Effector memory CD8-positive, alpha-beta T cell (primary cell): ENCODE data around the gene SLC9A4.

Experiments used
- ATAC-seq: fragments of 150-1000 bp; cut with Tn5 transposase; replicated peaks from 2 replicates; pipeline ENCODE4 v1.10.0; 2021; ENCODE audit warnings: mild to moderate bottlenecking, moderate library complexity
- DNase-seq, 3 experiments: peaks; one replicate each; pipeline ENCODE4 v3.0.0; 2021
- H3K27ac Mint-ChIP-seq, 2 donors: one replicate each; pipeline ENCODE4 v1.8.0; 2022; ENCODE audit warnings: mild to moderate bottlenecking in 2 of 2, mixed read lengths in 2 of 2, moderate library complexity in 2 of 2
- H3K27me3 Mint-ChIP-seq, 2 donors: one replicate each; pipeline ENCODE4 v1.8.0; 2022; ENCODE audit warnings: mixed read lengths in 2 of 2
- H3K36me3 Mint-ChIP-seq: one replicate; pipeline ENCODE4 v1.8.0; 2022; ENCODE audit warnings: mild to moderate bottlenecking, moderate library complexity, mixed read lengths; ENCODE audit not compliant: insufficient read depth
- H3K4me1 Mint-ChIP-seq, 2 donors: one replicate each; pipeline ENCODE4 v1.8.0; 2022; ENCODE audit warnings: low read depth in 2 of 2, mixed read lengths in 2 of 2
- H3K4me3 Mint-ChIP-seq, 2 donors: one replicate each; pipeline ENCODE4 v1.8.0; 2022; ENCODE audit warnings: mild to moderate bottlenecking in 2 of 2, mixed read lengths in 2 of 2, moderate library complexity in 2 of 2
- H3K9me3 Mint-ChIP-seq, 2 donors: one replicate each; pipeline ENCODE4 v1.8.0; 2022; ENCODE audit warnings: mixed read lengths in 2 of 2
- total RNA-seq, 9 experiments: gene quantifications; one replicate each; lab custom pipeline; 2026; lab: John Stamatoyannopoulos, UW

SLC9A4 gene
- total RNA-seq, result 0 to 0.12 (median 0) reads per million in 9 experiments

- ATAC-seq (peak; percentile 63), DNase-seq (peak; percentile 45 to 54 (median 45))
- Mint-ChIP-seq H3K4me3 (no peak within 1 kb of the TSS), H3K27ac (no peak within 1 kb of the TSS), H3K4me1 (no peaks in the 10 kb centered on the region), H3K27me3 (peaks cover 34 to 51% of the 10 kb centered on the region in 2 donors), H3K9me3 (peaks cover 5 to 10% of the 10 kb centered on the region in 2 donors), H3K36me3 (no peaks in the 10 kb centered on the region)
Observed at GRCh38 chr2:102473020-102473419, at the start of gene SLC9A4. Gene SLC9A4 (plus strand): TSS chr2:102473226. CDS start chr2:102473760, 534 bp downstream.

GRCh38 chr2:102423368-102423767 is 49.7 kb upstream of the SLC9A4 start:
- ATAC-seq, result no peak
- DNase-seq, result no peak
- Mint-ChIP-seq H3K4me3 (peak overlapping the region; percentile 58 to 71), H3K36me3 (peaks cover 7% of the 10 kb centered on the region), H3K4me1 (peaks cover 60 to 72% of the 10 kb centered on the region in 2 donors), H3K9me3 (no peaks in the 10 kb centered on the region), H3K27me3 (no peaks in the 10 kb centered on the region), H3K27ac (peak overlapping the region; percentile 5 to 32)

GRCh38 chr2:102424754-102425153 is 48.3 kb upstream of the SLC9A4 start:
- H3K27me3 Mint-ChIP-seq, result no peaks in the 10 kb centered on the region
- no peak for DNase-seq
- H3K4me3 Mint-ChIP-seq, result peak overlapping the region; percentile 11 to 71
- no peaks in the 10 kb centered on the region for H3K9me3 Mint-ChIP-seq
- H3K27ac Mint-ChIP-seq, result peak overlapping the region; percentile 21 to 35
- H3K4me1 Mint-ChIP-seq, result peaks cover 60 to 64% of the 10 kb centered on the region in 2 donors
- ATAC-seq, result no peak
- H3K36me3 Mint-ChIP-seq, result peaks cover 12% of the 10 kb centered on the region

GRCh38 chr2:102425441-102426132 is 47.4 kb upstream of the SLC9A4 start:
- no peaks in the 10 kb centered on the region for H3K27me3 Mint-ChIP-seq
- peak; percentile 15 for ATAC-seq

DNA sequence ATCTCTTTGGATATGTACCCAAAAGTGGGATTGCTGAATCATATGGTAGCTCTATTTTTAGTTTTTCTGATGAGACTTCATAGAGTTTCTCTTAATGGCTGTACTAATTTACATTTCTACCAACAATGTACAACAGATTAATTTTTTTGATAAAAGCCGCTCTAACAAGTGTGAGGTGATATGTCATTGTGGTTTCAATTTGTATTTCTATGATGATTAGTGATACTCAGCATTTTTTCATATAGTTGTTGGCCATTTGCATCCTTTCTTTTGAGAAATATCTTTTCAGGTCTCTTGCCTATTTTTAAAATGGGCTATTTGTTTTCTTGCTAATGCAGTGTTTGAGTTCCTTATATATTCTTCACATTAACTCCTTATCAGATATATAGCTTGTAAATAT is 45.8 kb upstream of the SLC9A4 start:
- H3K4me1 Mint-ChIP-seq, result peaks cover 54 to 57% of the 10 kb centered on the region in 2 donors
- ATAC-seq (peak; percentile 52), DNase-seq (no peak)
- H3K4me3 Mint-ChIP-seq, result peak overlapping the region; percentile 34 to 36
- no peaks in the 10 kb centered on the region for H3K27me3 Mint-ChIP-seq
- peaks cover 15% of the 10 kb centered on the region for H3K36me3 Mint-ChIP-seq
- no peaks in the 10 kb centered on the region for H3K9me3 Mint-ChIP-seq
- peak overlapping the region; percentile 19 to 72 for H3K27ac Mint-ChIP-seq

More at GRCh38 chr2:102425441-102426132, 47.4 kb upstream of the SLC9A4 start:
- DNase-seq, result no peak
- H3K4me3 Mint-ChIP-seq, result peak overlapping the region in 1 of 2 donors; percentile 71
- peaks cover 62% of the 10 kb centered on the region in 2 donors for H3K4me1 Mint-ChIP-seq
- peaks cover 15% of the 10 kb centered on the region for H3K36me3 Mint-ChIP-seq
- no peaks in the 10 kb centered on the region for H3K9me3 Mint-ChIP-seq
- peak overlapping the region; percentile 21 to 35 for H3K27ac Mint-ChIP-seq

DNA sequence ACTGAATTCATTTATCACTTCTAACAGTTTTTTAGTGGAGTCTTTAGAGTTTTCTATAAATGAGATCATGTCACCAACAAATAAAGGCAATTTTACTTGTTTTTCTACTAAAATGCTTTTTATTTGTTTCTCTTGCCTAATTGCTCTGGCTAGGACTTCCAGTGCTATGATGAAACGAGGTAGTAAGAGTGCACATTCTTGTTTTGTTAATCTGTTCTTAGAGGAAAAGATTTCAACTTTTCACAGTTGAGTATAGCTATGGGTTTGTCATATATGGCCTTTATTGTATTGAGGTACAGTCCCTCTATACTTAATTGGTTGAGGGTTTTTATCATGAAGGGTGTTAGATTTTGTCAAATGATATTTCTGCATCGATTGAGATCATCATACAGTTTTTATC is 44.5 kb upstream of the SLC9A4 start:
- ATAC-seq (no peak), DNase-seq (no peak)
- Mint-ChIP-seq H3K9me3 (no peaks in the 10 kb centered on the region), H3K27ac (peak overlapping the region; percentile 48 to 72), H3K27me3 (no peaks in the 10 kb centered on the region), H3K36me3 (peaks cover 13% of the 10 kb centered on the region), H3K4me3 (peak overlapping the region; percentile 18 to 36), H3K4me1 (peaks cover 40 to 51% of the 10 kb centered on the region in 2 donors)

GRCh38 chr2:102432386-102432785 is 40.6 kb upstream of the SLC9A4 start:
- no peak overlapping the region for H3K4me3 Mint-ChIP-seq
- no peaks in the 10 kb centered on the region for H3K27me3 Mint-ChIP-seq
- DNase-seq (no peak), ATAC-seq (no peak)
- peak overlapping the region in 1 of 2 donors; percentile 52 for H3K27ac Mint-ChIP-seq
- peaks cover 22% of the 10 kb centered on the region for H3K36me3 Mint-ChIP-seq
- peaks cover 42 to 49% of the 10 kb centered on the region in 2 donors for H3K4me1 Mint-ChIP-seq
- no peaks in the 10 kb centered on the region for H3K9me3 Mint-ChIP-seq

DNA sequence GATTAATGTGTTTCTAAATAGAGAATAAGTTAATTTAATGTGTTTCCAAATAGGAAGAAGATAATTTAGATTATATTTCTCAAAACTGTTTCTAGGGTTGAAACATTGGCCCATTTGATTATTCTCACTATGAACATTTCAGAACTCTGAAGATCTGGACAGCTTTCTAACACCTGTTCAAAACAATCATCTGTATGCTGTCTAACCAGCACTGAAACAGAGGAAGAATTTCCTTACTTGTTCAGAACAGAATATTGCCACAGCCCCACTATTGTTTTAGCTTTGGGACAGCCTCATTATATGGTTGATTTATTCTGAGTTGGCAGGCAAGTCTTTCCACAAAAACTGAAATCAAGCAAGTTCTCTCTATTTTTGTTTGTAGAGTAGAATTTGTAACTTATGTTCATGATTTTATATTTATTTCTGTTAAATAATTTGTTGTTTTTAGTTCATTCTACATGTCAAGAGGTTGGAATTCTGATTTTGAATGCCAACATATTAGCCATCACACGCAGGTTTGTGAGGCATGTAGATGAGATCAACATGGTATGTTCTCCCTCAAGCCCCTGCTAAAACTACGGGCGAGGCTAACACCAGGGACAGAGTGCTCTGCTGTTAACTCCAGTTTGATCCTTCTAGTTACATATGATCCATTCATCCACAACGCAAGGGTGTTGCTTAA is 38.9 kb upstream of the SLC9A4 start:
- Mint-ChIP-seq H3K4me3 (no peak overlapping the region), H3K27me3 (no peaks in the 10 kb centered on the region), H3K4me1 (peaks cover 35 to 41% of the 10 kb centered on the region in 2 donors), H3K36me3 (peaks cover 17% of the 10 kb centered on the region), H3K27ac (no peak overlapping the region), H3K9me3 (no peaks in the 10 kb centered on the region)
- ATAC-seq (no peak), DNase-seq (no peak)

DNA sequence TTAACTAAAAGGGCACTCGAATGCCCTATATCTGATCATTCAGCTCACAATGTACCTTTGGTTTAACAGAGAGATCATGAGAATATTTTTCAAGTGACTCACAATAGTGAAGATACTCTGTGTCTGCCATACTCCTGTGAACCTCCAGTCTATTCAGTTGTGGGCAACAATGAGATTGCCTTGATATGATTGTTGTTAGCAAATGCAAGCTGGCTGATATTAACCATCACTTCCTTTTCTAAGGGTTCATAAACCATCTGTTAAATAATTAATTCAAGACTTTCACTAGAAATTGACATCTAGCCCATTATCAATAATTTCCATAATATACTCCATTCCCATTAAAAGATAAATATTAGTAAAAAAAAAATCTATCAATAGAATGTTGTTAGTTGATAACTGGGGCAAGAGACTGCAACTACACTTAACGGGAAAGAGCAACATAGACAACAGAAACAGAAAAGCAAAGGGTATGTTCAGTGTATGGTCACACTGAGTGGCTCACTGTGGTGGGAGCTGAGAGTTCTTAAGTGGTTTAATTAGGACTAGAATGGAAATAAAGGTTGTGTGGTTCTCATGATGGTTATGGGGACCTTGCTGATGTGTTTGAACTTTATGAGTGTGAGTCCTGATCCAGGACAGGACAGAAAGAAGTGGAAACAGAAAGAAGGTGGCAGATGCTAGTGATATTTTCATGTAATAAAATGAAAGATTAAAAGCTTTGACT is 38.2 kb upstream of the SLC9A4 start:
- no peak for DNase-seq
- H3K27me3 Mint-ChIP-seq, result no peaks in the 10 kb centered on the region
- H3K27ac Mint-ChIP-seq, result no peak overlapping the region
- peaks cover 13% of the 10 kb centered on the region for H3K36me3 Mint-ChIP-seq
- no peaks in the 10 kb centered on the region for H3K9me3 Mint-ChIP-seq
- ATAC-seq, result peak; percentile 51
- no peak overlapping the region for H3K4me3 Mint-ChIP-seq
- H3K4me1 Mint-ChIP-seq, result peaks cover 31 to 36% of the 10 kb centered on the region in 2 donors

- no peak for DNase-seq
- no peaks in the 10 kb centered on the region for H3K9me3 Mint-ChIP-seq
- H3K36me3 Mint-ChIP-seq, result peaks cover 10% of the 10 kb centered on the region
- no peak for ATAC-seq
- peak overlapping the region; percentile 4 to 45 for H3K4me3 Mint-ChIP-seq
- peak overlapping the region; percentile 16 to 27 for H3K27ac Mint-ChIP-seq
- H3K27me3 Mint-ChIP-seq, result no peaks in the 10 kb centered on the region
- peaks cover 25 to 30% of the 10 kb centered on the region in 2 donors for H3K4me1 Mint-ChIP-seq
Observed at GRCh38 chr2:102435741-102436140, 37.3 kb upstream of the SLC9A4 start.

DNA sequence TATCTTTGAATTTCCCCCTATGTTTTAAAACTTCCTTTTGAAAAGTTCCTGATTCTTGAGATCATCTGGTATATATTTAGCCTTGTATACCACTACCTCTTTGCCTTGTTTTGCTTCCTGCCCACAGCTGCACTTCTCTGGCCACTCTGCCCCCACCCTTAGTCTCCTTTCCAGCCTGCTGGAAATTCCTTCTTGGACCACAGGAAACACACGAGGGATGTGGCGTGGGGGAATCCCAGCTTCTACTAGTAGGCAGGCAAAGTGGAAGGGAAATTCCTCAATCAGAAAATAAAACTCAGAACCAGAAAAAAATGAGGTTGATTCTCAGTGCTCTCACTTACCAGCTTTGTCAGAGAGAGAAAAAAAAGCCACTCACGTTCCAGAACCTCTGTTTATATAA is 36.7 kb upstream of the SLC9A4 start:
- peak; percentile 37 for ATAC-seq
- Mint-ChIP-seq H3K27ac (peak overlapping the region; percentile 16 to 27), H3K4me3 (peak overlapping the region; percentile 4 to 45)

DNA sequence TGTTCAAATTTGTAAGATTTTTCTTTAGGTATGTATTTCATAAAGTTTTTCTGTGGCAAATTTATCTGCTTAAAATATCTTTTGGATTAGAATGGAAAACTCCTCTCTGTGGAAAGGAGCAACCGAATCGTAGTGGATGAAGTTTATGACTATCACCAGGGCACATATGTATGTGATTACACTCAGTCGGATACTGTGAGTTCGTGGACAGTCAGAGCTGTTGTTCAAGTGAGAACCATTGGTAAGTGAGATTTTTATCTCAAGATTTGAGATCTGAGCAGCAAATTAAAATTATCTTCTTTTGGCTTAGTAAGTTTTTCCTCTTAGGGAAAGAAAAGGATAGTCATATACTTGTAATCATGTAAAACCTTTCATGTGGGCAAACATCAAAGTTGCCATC is 35.9 kb upstream of the SLC9A4 start:
- DNase-seq, result no peak
- Mint-ChIP-seq H3K9me3 (no peaks in the 10 kb centered on the region), H3K27ac (peak overlapping the region in 1 of 2 donors; percentile 72), H3K27me3 (no peaks in the 10 kb centered on the region), H3K4me1 (peaks cover 19 to 25% of the 10 kb centered on the region in 2 donors), H3K36me3 (peaks cover 10% of the 10 kb centered on the region), H3K4me3 (no peak overlapping the region)
- no peak for ATAC-seq

More for the DNA sequence above, 36.7 kb upstream of the SLC9A4 start:
- peaks cover 10% of the 10 kb centered on the region for H3K36me3 Mint-ChIP-seq
- peaks cover 22 to 27% of the 10 kb centered on the region in 2 donors for H3K4me1 Mint-ChIP-seq
- H3K27me3 Mint-ChIP-seq, result no peaks in the 10 kb centered on the region
- no peak for DNase-seq
- H3K9me3 Mint-ChIP-seq, result no peaks in the 10 kb centered on the region

DNA sequence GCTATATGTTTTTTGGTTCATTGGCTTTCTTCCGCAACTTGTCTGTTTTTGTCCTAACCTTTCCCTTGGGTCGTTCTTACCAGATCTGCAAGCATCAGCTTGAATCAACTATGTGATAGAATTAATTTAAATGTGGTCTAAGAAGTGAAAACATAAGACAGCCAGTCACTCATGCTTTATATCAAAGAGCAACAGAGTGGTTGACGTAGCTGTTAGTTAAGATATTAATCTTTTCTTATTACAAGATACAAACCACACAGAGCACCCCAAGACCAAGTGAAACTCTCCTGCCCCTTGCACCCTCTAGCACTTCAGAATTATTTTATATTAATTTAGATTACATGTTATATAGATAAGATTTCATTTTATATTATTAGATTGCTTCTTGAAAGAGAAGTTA is 34.9 kb upstream of the SLC9A4 start:
- H3K4me3 Mint-ChIP-seq, result no peak overlapping the region
- H3K36me3 Mint-ChIP-seq, result peaks cover 10% of the 10 kb centered on the region
- H3K4me1 Mint-ChIP-seq, result peaks cover 22% of the 10 kb centered on the region in 2 donors
- ATAC-seq (peak; percentile 72), DNase-seq (no peak)
- H3K9me3 Mint-ChIP-seq, result no peaks in the 10 kb centered on the region
- H3K27me3 Mint-ChIP-seq, result no peaks in the 10 kb centered on the region
- no peak overlapping the region for H3K27ac Mint-ChIP-seq
